Mucosa of descending colon (tissue), 3 donors: ENCODE measurements around the gene LETM1. TPM values are rescaled to one million over a fixed set of nuclear protein-coding genes. Genes with fewer than 3 reads are reported as not detected.

Experiments
- ATAC-seq: fragments of 200-7000 bp; cut with Tn5 transposase; one replicate; pipeline ENCODE4 v1.9.1; 2020; ENCODE audit warnings: mild to moderate bottlenecking, moderate library complexity
- DNase-seq, 3 donors: peaks; one replicate each; pipeline ENCODE4 v3.0.0-alpha.2; 2020
- H3K36me3 ChIP-seq: fragments of 200-600 bp; one replicate; pipeline ENCODE4 v1.8.0; 2021; ENCODE audit warnings: low read depth, mild to moderate bottlenecking
- H3K4me1 ChIP-seq: fragments of 200-600 bp; one replicate; pipeline ENCODE4 v1.8.0; 2021; ENCODE audit warnings: low read depth, mild to moderate bottlenecking
- H3K4me3 ChIP-seq: fragments of 200-600 bp; one replicate; pipeline ENCODE4 v1.8.0; 2021; ENCODE audit warnings: mild to moderate bottlenecking
- H3K9me3 ChIP-seq: fragments of 200-600 bp; one replicate; pipeline ENCODE4 v1.8.0; 2021; ENCODE audit warnings: mild to moderate bottlenecking
- intact Hi-C, 2 donors: fragments of 100-400 bp; cut with DNase I in 1 of 2; cut with micrococcal nuclease in 1 of 2; formaldehyde crosslinking; loops; one replicate each; pipeline versions ENCODE4 v1.11.0 to v1.11.1; 2022; cut with DNase I, micrococcal nuclease
- total RNA-seq, 3 donors: library from RNA; stranded (reverse); fragmentation: NEBNext Ultra II Directional in 2 of 3; extraction: Animal tissue kit (Norgen Biotek cat#: 25700) in 2 of 3; gene quantifications; one replicate each; pipeline versions ENCODE4 v1.2.1 to v1.2.4, GENCODE V29; 2021 to 2023
- TF ChIP-seq, protein P1 (sequence below): fragments of 200-600 bp; IDR thresholded peaks from one replicate; pipeline ENCODE4 v1.8.0; 2022; ENCODE audit warnings: antibody characterized with exemption, mild to moderate bottlenecking
- donor health status: DM: no; HTN: no; CAD: no; lungs with moderate emphysema.
- donor health status: DM: no; HTN: no; CAD: no.
- donor health status: DM: no; HTN: yes; CAD: no.

Gene LETM1
- total RNA-seq, 3 donors from 2014 or later = 85.5 to 160 (median 133) TPM

DNA sequence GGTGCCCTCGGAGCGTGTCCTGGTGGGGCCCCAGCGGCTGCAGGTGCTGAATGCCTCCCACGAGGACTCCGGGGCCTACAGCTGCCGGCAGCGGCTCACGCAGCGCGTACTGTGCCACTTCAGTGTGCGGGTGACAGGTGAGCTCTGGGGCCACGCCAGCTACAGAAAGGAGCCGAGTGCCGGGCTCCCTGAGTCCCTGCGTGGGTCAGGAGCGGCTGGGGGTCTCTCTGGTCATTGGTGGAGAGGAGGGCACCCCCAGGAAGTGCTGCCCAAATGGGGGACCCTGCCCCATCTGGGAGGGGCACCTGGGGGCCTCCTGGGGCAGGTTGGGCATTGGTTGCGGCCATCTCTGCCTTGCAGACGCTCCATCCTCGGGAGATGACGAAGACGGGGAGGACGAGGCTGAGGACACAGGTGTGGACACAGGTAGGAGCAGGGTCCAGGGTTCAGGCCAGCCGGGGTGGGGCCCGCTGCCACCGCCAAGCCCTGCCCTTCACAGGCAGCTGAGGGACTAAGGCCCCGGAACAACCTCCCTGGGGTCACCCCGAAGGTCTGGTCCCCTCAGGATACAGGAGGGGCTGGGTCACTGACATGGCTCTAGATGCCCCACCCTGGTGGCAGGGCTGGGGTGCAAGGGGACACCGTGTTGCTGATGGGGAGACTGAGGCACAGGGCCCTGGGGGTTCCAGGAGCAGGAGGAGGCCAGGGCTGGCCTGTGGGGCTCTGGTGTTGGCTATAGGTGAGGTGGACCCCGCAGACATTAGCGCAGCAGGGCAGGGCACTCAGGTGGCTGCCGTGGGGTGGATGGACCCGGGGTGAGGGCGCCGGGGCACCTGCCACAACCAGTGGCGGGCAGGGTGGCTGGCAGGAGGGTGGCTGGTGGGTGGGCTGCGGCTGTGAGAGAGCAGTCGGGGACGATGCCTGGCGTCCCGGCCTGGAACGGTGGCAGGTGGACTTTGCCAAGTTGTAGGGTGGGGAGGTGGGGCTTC lies 56.3 kb downstream of the LETM1 start:
- ATAC-seq (peak; percentile 65), DNase-seq (peak in 2 of 3 donors; percentile 63 to 72)
- intact Hi-C loops = loop anchor here in 1 of 2 donors (10.0 kb wide), 1 partner anchor 45 kb away; no protein-coding TSS in a partner anchor
- H3K36me3 ChIP-seq = no peaks in the 10 kb centered on the region
- no peaks in the 10 kb centered on the region for H3K9me3 ChIP-seq
- H3K4me1 ChIP-seq = peaks cover 18% of the 10 kb centered on the region
- TF ChIP-seq, protein P1, sequence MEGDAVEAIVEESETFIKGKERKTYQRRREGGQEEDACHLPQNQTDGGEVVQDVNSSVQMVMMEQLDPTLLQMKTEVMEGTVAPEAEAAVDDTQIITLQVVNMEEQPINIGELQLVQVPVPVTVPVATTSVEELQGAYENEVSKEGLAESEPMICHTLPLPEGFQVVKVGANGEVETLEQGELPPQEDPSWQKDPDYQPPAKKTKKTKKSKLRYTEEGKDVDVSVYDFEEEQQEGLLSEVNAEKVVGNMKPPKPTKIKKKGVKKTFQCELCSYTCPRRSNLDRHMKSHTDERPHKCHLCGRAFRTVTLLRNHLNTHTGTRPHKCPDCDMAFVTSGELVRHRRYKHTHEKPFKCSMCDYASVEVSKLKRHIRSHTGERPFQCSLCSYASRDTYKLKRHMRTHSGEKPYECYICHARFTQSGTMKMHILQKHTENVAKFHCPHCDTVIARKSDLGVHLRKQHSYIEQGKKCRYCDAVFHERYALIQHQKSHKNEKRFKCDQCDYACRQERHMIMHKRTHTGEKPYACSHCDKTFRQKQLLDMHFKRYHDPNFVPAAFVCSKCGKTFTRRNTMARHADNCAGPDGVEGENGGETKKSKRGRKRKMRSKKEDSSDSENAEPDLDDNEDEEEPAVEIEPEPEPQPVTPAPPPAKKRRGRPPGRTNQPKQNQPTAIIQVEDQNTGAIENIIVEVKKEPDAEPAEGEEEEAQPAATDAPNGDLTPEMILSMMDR = no peak
- no peak overlapping the region for H3K4me3 ChIP-seq

DNA sequence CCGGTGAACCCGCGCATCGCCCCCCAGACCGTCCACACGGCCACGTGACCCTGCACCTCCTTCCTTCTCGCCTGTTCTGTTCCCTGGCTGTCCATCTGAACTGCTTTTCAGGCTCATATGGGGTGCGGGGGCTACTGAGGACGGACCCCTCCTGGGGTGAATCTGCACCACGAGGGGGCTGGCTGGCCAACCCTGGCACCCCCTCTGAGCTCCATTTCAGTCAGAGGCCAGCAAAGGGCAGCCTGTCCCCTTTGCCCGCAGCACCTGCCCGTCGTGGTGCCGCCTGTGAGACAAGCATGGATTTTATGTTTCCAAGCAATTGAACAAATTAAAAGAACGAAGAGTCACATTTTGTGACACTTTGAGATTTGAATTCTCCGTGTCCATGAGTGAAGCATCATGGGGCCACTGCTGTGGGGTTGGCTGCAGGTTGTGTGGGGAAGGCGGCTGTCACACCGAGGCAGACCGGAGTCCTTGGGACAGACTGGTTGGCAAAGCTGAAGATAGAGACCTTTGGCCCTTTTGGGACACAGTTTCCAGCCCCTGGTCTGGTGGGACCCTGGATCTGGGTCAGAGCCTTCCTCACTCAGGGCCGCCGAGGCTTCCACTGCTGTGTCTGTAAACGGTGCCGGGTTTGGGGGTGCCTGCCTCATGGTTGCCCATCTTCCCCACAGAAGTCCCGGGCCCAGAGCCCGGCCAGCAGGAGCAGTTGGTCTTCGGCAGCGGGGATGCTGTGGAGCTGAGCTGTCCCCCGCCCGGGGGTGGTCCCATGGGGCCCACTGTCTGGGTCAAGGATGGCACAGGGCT lies 57.2 kb downstream of the LETM1 start:
- H3K9me3 ChIP-seq = no peaks in the 10 kb centered on the region
- DNase-seq (no peak), ATAC-seq (no peak)
- H3K36me3 ChIP-seq = no peaks in the 10 kb centered on the region
- H3K4me1 ChIP-seq = peaks cover 18% of the 10 kb centered on the region
- H3K4me3 ChIP-seq = no peak overlapping the region
- TF ChIP-seq, protein P1 = no peak
- intact Hi-C loops = no loop called here

DNA sequence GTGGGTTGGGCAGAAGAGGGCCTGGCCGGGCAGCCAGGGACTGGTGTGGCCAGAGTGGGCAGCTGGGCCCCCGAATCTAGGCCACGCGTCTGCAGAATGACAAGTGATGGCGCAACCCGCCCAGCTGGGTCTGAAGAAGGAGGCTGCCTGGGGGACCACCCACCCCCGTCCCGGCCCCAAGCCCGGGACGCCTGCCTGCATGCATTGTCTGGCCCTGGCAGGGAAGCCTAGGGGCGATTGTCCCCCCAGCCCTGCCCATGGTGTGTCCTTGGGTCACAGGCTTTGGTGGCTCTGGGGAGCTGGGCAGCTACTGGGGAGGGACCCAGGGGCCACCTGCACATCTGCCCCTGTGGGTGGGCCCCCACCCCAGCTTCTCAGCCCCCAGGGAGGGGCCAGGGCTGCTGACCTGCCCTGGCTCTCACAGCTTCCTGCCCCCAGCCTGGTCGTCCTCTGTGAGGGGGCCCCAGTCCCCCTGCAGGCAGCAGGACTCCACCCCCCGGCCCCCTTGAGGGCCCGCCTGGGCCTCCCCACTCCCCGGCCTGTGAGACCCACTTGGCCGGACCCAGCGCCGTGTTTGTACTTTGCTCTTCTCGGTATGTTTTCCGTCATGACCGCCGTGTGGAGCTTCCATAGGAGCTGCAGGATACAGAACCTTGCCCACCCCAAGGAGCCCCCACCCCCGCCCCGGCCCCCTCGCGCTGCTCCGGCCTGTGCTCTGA lies 57.9 kb downstream of the LETM1 start:
- Histone ChIP-seq H3K4me1 (peaks cover 18% of the 10 kb centered on the region), H3K36me3 (no peaks in the 10 kb centered on the region), H3K4me3 (no peak overlapping the region), H3K9me3 (no peaks in the 10 kb centered on the region)
- TF ChIP-seq, protein P1 = no peak
- intact Hi-C loops = no loop called here
- ATAC-seq (no peak), DNase-seq (no peak)

DNA sequence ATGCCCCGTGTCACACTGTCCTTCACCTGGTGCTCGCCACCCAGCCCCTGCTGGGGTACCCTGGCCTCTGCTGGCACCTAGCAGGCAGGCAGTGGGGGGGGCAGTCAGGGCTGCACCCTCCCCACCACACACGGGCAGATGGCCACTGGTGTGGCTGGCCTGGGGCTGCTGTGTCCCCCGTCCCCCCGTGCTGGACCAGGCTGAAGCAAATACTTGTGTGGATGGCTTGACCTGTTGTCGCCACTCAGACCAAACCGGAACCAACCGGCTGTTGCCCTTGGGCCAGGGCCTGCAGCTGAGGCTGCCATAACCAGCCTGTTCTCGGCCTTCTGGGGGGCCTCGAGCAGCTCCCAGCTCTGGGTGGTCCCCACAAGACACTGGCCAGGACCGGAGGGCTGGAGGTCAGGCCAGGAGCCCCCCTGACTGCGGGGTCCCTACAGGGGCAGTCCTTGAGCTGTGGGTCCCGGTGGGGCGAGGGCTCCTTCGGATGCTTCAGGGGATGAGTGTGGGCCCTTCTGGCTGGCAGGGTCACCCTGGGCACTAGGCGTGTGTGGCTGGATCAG lies 58.6 kb downstream of the LETM1 start:
- DNase-seq (no peak), ATAC-seq (no peak)
- intact Hi-C loops = no loop called here
- H3K9me3 ChIP-seq = no peaks in the 10 kb centered on the region
- TF ChIP-seq, protein P1 = no peak
- H3K4me3 ChIP-seq = no peak overlapping the region
- H3K36me3 ChIP-seq = no peaks in the 10 kb centered on the region
- peaks cover 21% of the 10 kb centered on the region for H3K4me1 ChIP-seq
